GM19397 (cell line): Measurements from ENCODE around the gene PDLIM7.
A peak's percentile ranks its signal among the peaks of the same experiment; 100 is the strongest.

ENCODE experiments used
- ATAC-seq: cut with Tn5 transposase; IDR thresholded peaks from one replicate; pipeline ENCODE4 v1.9.1; 2021; ENCODE audit warnings: mild to moderate bottlenecking, moderate library complexity; ENCODE audit not compliant: unreplicated experiment

PDLIM7 gene

GRCh38 chr5:177475563-177476427 is 21.6 kb downstream of the PDLIM7 start:
- ATAC-seq: no peak

GRCh38 chr5:177474846-177475562 is 22.4 kb downstream of the PDLIM7 start:
- no peak for ATAC-seq

GRCh38 chr5:177474002-177474476 is 23.4 kb downstream of the PDLIM7 start:
- ATAC-seq: no peak

GRCh38 chr5:177473443-177474001 is 23.9 kb downstream of the PDLIM7 start, which contains the start of gene DBN1:
Gene DBN1 (minus strand): TSS chr5:177473634. CDS start chr5:177473521, 113 bp downstream.
- ATAC-seq: peak; percentile 45

GRCh38 chr5:177472460-177473442 is 24.7 kb downstream of the PDLIM7 start:
- ATAC-seq: peak; percentile 41

GRCh38 chr5:177471610-177472356 is 25.6 kb downstream of the PDLIM7 start:
- ATAC-seq: no peak

- no peak for ATAC-seq
Measured at GRCh38 chr5:177470759-177471536, 26.5 kb downstream of the PDLIM7 start.

GRCh38 chr5:177469750-177470525 is 27.5 kb downstream of the PDLIM7 start:
- no peak for ATAC-seq

- no peak for ATAC-seq
Measured at GRCh38 chr5:177468685-177469628, 28.4 kb downstream of the PDLIM7 start.

GRCh38 chr5:177468329-177468684 is 29.1 kb downstream of the PDLIM7 start:
- ATAC-seq: no peak

- no peak for ATAC-seq
Measured at GRCh38 chr5:177467436-177467835, 30.0 kb downstream of the PDLIM7 start.

GRCh38 chr5:177466861-177467260 is 30.5 kb downstream of the PDLIM7 start:
- ATAC-seq: no peak

GRCh38 chr5:177465044-177465443 is 32.4 kb downstream of the PDLIM7 start:
- no peak for ATAC-seq

GRCh38 chr5:177462021-177462670 is 35.3 kb downstream of the PDLIM7 start:
- no peak for ATAC-seq

GRCh38 chr5:177459819-177460628 is 37.4 kb downstream of the PDLIM7 start:
- no peak for ATAC-seq

- ATAC-seq: no peak
Measured at GRCh38 chr5:177459357-177459756, 38.0 kb downstream of the PDLIM7 start.
